GM10266 (cell line): ENCODE results near the gene FAM25A.
"Not testable (repeated sequence)": the region's sequence is repeated elsewhere in the genome, so short reads cannot be mapped to it uniquely, and the experiment has no call there.

ENCODE experiments used
- DNase-seq: peaks from one replicate; pipeline ENCODE4 v3.0.0; 2012; ENCODE audit errors: extremely low spot score
- TF ChIP-seq, protein P1 (sequence below): IDR thresholded peaks from 2 replicates; pipeline ENCODE4 v1.5.1; 2012; ENCODE audit warnings: mild to moderate bottlenecking, low read depth; ENCODE audit not compliant: control insufficient read depth, insufficient read depth; ENCODE audit errors: missing control alignments

Gene FAM25A

DNA sequence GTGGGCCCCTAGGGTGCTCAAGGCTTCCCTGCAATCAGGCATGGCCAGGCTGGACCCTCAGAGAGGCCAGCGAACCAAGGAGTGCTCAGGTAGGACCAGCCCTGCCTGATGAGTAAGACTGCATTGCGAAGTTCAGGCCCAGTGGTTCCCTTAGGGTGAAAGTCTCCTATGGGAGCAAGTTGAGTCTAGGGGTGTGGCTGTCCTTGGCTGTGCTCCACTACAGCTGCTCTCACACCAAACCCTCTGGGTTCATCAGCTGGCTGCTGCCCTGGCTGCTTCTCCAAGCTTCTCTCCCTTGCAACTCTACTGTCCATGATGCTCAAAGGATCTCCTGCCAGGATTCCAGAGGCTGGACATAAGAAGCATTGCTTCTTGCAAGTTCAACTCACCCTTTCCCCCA, 18.7 kb downstream of the FAM25A start:
- TF ChIP-seq, protein P1, sequence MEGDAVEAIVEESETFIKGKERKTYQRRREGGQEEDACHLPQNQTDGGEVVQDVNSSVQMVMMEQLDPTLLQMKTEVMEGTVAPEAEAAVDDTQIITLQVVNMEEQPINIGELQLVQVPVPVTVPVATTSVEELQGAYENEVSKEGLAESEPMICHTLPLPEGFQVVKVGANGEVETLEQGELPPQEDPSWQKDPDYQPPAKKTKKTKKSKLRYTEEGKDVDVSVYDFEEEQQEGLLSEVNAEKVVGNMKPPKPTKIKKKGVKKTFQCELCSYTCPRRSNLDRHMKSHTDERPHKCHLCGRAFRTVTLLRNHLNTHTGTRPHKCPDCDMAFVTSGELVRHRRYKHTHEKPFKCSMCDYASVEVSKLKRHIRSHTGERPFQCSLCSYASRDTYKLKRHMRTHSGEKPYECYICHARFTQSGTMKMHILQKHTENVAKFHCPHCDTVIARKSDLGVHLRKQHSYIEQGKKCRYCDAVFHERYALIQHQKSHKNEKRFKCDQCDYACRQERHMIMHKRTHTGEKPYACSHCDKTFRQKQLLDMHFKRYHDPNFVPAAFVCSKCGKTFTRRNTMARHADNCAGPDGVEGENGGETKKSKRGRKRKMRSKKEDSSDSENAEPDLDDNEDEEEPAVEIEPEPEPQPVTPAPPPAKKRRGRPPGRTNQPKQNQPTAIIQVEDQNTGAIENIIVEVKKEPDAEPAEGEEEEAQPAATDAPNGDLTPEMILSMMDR, result no peak

DNA sequence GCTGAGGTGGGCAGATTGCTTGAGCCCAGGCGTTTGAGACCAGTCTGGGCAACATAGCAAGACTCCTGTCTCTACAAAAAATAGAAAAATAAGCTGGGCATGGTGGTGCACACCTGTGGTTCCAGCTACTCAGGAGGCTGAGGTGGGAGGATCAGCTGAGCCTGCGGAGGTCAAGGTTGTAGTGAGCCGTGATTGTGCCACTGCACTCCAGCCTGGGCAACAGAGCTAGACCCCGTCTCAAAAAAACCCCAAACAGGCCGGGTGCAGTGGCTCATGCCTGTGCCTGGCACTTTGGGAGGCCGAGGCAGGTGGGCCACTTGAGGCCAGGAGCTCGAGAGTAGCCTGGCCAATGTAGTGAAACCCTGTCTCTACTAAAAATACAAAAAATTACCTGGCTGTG, 23.5 kb downstream of the FAM25A start:
- DNase-seq, result not testable (repeated sequence)

More for the DNA sequence above, 18.7 kb downstream of the FAM25A start:
- no peak for DNase-seq

DNA sequence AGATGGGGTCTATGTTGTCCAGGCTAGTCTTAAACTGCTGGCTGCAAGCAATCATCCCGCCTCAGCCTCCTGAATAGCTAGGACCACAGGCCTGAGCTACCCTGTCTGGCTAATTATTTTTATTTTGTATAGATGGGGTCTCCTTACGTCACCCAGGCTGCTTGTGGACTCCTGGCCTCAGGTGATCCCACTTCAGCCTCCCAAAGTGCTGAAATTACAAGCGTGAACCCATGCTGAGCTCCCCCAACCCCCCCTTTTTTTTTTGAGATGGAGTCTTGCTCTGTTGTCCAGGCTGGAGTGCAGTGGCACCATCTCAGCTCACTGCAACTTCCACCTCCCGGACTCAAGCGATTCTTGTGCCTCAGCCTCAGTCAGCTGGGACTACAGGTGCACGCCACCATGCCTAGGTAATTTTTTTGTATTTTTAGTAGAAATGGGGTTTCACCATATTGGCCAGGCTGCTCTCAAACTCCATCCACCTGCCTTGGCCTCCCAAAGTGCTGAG, 25.4 kb downstream of the FAM25A start:
- TF ChIP-seq, protein P1, result no peak

DNA sequence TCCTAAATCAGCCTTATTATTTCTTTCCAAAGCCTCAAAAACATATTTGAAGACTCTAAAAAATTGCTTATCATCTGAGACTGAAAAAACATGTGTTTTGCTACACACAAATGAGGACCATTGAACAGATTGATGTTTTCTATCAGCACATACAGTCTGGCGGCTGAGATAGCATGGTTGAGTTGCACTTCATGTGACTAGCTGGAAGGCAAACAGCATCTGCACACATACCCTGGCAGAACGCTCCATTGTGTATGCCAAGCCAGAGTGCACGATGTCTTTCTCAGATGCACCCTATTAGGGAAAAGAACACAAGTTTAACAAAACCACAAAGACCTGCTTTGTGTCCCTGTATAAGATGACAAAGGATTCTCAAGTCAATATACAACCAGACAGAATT, 33.0 kb downstream of the FAM25A start:
- TF ChIP-seq, protein P1, result no peak
- DNase-seq, result no peak

More for the DNA sequence above, 25.4 kb downstream of the FAM25A start:
- DNase-seq, result no peak

DNA sequence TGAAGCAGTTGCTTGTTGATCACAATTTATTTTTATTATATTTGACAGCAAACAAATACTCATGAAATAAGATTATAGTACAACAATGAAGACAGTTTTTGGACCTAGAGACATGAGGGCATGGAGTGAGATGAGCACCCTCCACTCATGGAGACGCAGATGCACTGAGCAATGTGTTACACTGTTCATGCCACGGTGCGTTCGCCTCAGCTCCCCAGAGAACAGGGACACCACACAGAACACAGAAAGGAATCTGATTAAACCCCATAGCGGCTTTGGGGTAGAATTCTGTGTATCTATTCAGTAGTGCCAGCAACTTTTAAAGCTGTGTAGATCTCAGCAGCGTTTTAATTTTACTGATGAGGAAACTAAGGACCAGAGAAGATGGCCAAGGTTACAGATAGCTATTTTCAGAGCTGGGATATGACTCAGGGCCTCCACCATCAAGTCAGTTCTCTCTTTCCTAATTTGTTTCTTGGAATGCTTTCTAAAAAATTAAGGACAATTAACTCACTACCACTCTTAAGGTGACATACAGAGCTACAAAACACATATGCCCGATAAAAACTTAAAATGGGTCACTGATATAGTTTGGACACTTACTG, 33.6 kb downstream of the FAM25A start:
- TF ChIP-seq, protein P1, result no peak
- no peak for DNase-seq

DNA sequence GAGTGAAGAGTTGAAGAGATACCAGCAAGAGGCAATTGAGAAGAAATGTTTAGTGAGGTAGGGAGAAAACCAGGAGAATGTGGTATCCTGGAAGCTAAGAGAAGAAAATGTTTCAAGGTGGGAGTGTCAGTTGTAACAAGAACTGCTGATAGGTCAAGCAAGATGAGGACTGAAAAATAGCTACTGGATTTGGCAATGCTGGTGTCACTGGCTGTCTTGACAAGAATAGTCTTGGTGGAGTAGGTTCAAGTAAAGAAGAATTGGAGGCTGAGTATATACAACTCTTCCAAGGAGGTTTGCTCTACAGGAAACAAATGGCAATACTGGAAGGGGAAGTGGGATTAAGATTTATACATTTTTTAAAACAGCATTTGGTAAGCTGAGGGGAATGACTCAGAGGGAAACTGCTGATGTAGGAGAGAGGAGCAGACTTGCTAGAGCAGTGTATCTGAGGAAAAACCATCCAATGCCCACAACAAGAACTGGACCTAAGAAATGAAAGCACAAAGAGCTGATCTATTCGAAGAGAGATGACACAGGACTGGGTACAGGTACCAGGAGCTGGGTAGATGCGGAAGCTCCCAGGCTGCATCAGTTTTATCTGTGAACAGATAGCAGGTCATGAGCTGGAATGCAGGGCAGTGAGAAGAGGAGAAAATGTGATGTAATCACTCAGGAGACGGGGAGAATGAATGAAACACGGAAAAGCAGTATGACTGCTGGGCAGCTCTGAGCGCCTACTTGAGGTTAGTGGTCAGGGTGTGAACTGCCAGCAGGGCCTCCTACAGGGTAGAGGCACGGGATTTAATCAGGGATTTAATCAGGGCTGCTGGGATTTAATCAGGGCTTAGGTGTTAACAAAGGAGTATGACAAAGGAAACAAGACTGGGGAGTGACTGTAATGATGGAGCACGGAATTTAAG, 34.5 kb downstream of the FAM25A start:
- TF ChIP-seq, protein P1, result no peak
- no peak for DNase-seq

DNA sequence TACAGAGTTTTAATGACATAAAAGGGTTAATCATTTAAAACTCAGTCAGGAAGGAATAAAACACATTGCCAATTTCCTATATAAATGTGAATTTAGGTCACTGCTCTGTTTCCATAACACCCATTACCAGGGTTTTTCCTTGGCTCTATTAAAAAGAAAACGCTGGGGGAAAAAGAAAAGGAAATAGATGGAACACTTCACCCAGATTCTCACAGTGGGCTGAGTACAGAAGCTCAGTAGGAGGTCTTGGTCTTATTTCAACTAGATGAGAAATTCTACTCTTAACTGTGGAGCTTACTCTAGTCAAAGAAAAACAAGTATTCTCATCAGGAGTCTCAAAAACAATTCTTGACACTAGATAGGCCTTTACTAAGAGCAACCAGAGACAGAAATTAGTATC, 38.1 kb downstream of the FAM25A start:
- no peak for DNase-seq
- TF ChIP-seq, protein P1, result no peak
